ENCODE results near the gene TMEM92. TPM values are rescaled to one million over a fixed set of nuclear protein-coding genes. Genes with fewer than 3 reads are reported as not detected.

Gene TMEM92
- total and polyA plus RNA-seq, 10 of the 15 experiments (the other 5 are each of a cell fraction or from before 2014, with no cell fraction given): 0.11 to 1.2 (median 0.32) TPM

DNA sequence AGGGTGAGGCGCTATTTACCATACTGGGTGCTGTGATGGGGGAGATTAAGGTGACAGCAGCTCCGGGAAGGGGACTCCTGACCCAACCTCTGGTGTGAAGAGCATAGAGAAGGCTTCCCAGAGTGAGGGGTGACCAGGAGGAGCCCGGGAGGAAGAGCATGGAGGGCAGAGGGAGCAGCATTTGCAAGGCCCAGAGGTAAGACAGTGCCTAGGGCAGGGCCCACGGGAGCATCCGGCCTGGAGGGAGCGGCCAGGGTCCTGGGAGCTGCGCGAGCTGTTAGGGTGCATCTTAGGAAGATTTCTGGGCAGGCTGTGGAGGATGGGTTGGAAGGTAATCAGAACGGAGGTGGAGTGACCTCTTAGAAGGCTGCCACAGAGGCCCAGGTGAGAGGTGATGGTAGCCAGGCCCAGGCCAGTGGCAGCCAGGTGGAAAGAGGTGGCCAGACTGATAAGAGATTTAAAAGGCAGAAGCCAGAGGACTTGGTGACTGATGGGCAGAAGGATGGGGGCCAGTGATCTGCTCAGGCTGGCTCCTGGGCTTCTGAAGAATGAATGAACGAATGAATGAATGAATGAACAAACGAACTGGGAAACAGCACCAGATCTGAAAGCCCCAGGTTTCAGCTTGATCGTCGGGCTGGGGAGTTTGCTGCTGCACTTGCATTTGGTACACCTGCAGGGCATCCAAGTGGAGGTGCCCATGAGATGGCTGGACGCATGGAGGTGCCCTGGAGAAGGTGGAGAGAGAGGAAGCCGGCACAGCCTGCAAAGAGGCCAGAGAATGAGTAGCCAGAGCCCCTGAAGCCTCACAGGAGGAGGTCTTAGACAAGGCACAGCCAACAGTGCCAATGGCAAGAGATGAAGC is 13.0 kb upstream of the TMEM92 start:
- no peak for TF ChIP-seq TCF7 (IDR thresholded peaks at IDR 0.05; ENCODE audit: borderline replicate concordance)
- TF ChIP-seq ZNF24 (IDR thresholded peaks at IDR 0.05): 0 out of 2 replicates have a peak, but pooled peaks have one; percentile 20
- TF ChIP-seq WRNIP1 (IDR thresholded peaks at IDR 0.05; ENCODE audit: borderline replicate concordance, low read depth, low read length): no peak
- no peak for TF ChIP-seq MTA3 (IDR thresholded peaks at IDR 0.05; ENCODE audit: borderline replicate concordance, low read length)
- TF ChIP-seq, protein P1, sequence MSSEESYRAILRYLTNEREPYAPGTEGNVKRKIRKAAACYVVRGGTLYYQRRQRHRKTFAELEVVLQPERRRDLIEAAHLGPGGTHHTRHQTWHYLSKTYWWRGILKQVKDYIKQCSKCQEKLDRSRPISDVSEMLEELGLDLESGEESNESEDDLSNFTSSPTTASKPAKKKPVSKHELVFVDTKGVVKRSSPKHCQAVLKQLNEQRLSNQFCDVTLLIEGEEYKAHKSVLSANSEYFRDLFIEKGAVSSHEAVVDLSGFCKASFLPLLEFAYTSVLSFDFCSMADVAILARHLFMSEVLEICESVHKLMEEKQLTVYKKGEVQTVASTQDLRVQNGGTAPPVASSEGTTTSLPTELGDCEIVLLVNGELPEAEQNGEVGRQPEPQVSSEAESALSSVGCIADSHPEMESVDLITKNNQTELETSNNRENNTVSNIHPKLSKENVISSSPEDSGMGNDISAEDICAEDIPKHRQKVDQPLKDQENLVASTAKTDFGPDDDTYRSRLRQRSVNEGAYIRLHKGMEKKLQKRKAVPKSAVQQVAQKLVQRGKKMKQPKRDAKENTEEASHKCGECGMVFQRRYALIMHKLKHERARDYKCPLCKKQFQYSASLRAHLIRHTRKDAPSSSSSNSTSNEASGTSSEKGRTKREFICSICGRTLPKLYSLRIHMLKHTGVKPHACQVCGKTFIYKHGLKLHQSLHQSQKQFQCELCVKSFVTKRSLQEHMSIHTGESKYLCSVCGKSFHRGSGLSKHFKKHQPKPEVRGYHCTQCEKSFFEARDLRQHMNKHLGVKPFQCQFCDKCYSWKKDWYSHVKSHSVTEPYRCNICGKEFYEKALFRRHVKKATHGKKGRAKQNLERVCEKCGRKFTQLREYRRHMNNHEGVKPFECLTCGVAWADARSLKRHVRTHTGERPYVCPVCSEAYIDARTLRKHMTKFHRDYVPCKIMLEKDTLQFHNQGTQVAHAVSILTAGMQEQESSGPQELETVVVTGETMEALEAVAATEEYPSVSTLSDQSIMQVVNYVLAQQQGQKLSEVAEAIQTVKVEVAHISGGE (CRISPR knock-in tag; IDR thresholded peaks at IDR 0.05): no peak
- ChIA-PET POLR2A (no interaction called here), SMC1A (ENCODE audit: uncharacterized antibody, unreplicated experiment) (interaction anchor here (1.2 kb wide), 1 partner anchor 22 kb away, joined by 3 read pairs; no protein-coding TSS in a partner anchor), CTCF (no interaction called here), RAD21 (ENCODE audit: unreplicated experiment) (no interaction called here)
- Histone ChIP-seq H4K20me1 (ENCODE audit: control insufficient read depth, insufficient read depth) (no peaks in the 10 kb centered on the region), H3K9ac (ENCODE audit: control insufficient read depth, insufficient read depth, low read length) (no peak overlapping the region), H3K36me3 (ENCODE audit: control insufficient read depth in 2 of 2, insufficient read depth in 2 of 2, low read length in 1 of 2) (no peaks in the 10 kb centered on the region), H3K27me3 (replicated peaks in 1 of 2; ENCODE audit: control insufficient read depth in 2 of 2, insufficient read depth in 2 of 2, low read length in 1 of 2) (no peaks in the 10 kb centered on the region; a peak in 1 of 4 replicates), H3K9me3 (replicated peaks; ENCODE audit: control insufficient read depth, insufficient read depth, low read length) (no peaks in the 10 kb centered on the region), H3K27ac (ENCODE audit: control insufficient read depth, insufficient read depth) (no peak overlapping the region), H3K4me2 (ENCODE audit: control insufficient read depth, insufficient read depth) (no peak overlapping the region), H2AFZ (ENCODE audit: control insufficient read depth, low read depth, low read length) (no peak overlapping the region), H3K4me1 (ENCODE audit: control insufficient read depth, insufficient read depth, low read length) (no peaks in the 10 kb centered on the region), H3K79me2 (ENCODE audit: control insufficient read depth, insufficient read depth, low read length) (no peaks in the 10 kb centered on the region), H3K4me3 (no peak overlapping the region)
- DNase-seq (ENCODE audit: low read depth, low spot score) (no peak), ATAC-seq (no peak), FAIRE-seq (no peak)
- intact Hi-C loops (cut with micrococcal nuclease; ENCODE audit: unreplicated experiment): no loop called here
- BruUV-seq (replicated peaks): no TSS peak
- 11% methylated on average over 11 of the region's 15 CpGs for WGBS (ENCODE audit: insufficient coverage, insufficient replicate concordance, low lambda C conversion rate, missing lambda C conversion rate)
- in situ Hi-C loops (cut with MboI): no loop called here

Measured in GM12878 (cell line).